ENCODE measurements around the gene SNX24. TPM values are rescaled to one million over a fixed set of nuclear protein-coding genes. Genes with fewer than 3 reads are reported as not detected.

The SNX24 gene
- total and polyA plus RNA-seq, 2 donors (not counting 1 experiment from before 2014, with no cell fraction given): 13.4 to 22.3 TPM

- no peaks in the 10 kb centered on the region for H3K79me2 ChIP-seq (ENCODE audit: control insufficient read depth, insufficient read depth, low read length)
- no peaks in the 10 kb centered on the region for H3K27me3 ChIP-seq (ENCODE audit: control insufficient read depth, insufficient read depth, low read length)
These were observed 17.8 kb downstream of the SNX24 start for GRCh38 chr5:122863240-122863639.

GRCh38 chr5:122863721-122864120 is 18.3 kb downstream of the SNX24 start:
- Histone ChIP-seq H4K20me1 (ENCODE audit: control insufficient read depth, extremely low read depth, insufficient read depth, low read length) (no peaks in the 10 kb centered on the region), H3K27me3 (ENCODE audit: control insufficient read depth, insufficient read depth, low read length) (no peaks in the 10 kb centered on the region), H3K9ac (ENCODE audit: insufficient read depth, low read length) (no peak overlapping the region), H3K4me2 (ENCODE audit: extremely low read depth, insufficient read depth, low read length) (no peak overlapping the region), H3K9me3 (ENCODE audit: control insufficient read depth, insufficient read depth, low read depth, low read length) (no peaks in the 10 kb centered on the region), H2AFZ (ENCODE audit: low read length) (no peak overlapping the region), H3K27ac (ENCODE audit: insufficient read depth, low read length) (no peak overlapping the region), H3K4me3 (replicated peaks in 1 of 4; ENCODE audit: control extremely low read depth in 1 of 4, insufficient read depth in 1 of 4, low read depth in 3 of 4, low read length in 4 of 4) (no peak overlapping the region), H3K4me1 (ENCODE audit: control insufficient read depth, extremely low read depth, insufficient read depth, low read length) (no peaks in the 10 kb centered on the region), H3K79me2 (ENCODE audit: control insufficient read depth, insufficient read depth, low read length) (no peaks in the 10 kb centered on the region), H3K36me3 (ENCODE audit: control insufficient read depth, insufficient read depth, low read length) (no peaks in the 10 kb centered on the region)
- no peak for DNase-seq (ENCODE audit: low read depth in 2 of 2)
- no peak for TF ChIP-seq CTCF (conservative IDR thresholded peaks at IDR 0.05 in 1 of 2, IDR thresholded peaks at IDR 0.05 in 1 of 2; ENCODE audit: low read depth in 1 of 2, low read length in 2 of 2)
- no peak for TF ChIP-seq EZH2 (IDR thresholded peaks at IDR 0.05; ENCODE audit: low read length, missing control alignments)

More at GRCh38 chr5:122863240-122863639, 17.8 kb downstream of the SNX24 start:
- Histone ChIP-seq H3K4me2 (ENCODE audit: extremely low read depth, insufficient read depth, low read length) (no peak overlapping the region), H3K27ac (ENCODE audit: insufficient read depth, low read length) (no peak overlapping the region), H3K4me3 (replicated peaks in 1 of 4; ENCODE audit: control extremely low read depth in 1 of 4, insufficient read depth in 1 of 4, low read depth in 3 of 4, low read length in 4 of 4) (no peak overlapping the region), H3K9me3 (ENCODE audit: control insufficient read depth, insufficient read depth, low read depth, low read length) (no peaks in the 10 kb centered on the region), H3K36me3 (ENCODE audit: control insufficient read depth, insufficient read depth, low read length) (no peaks in the 10 kb centered on the region), H3K9ac (ENCODE audit: insufficient read depth, low read length) (no peak overlapping the region), H2AFZ (ENCODE audit: low read length) (no peak overlapping the region), H4K20me1 (ENCODE audit: control insufficient read depth, extremely low read depth, insufficient read depth, low read length) (no peaks in the 10 kb centered on the region), H3K4me1 (ENCODE audit: control insufficient read depth, extremely low read depth, insufficient read depth, low read length) (no peaks in the 10 kb centered on the region)
- no peak for DNase-seq (ENCODE audit: low read depth in 2 of 2)
- TF ChIP-seq CTCF (conservative IDR thresholded peaks at IDR 0.05 in 1 of 2, IDR thresholded peaks at IDR 0.05 in 1 of 2; ENCODE audit: low read depth in 1 of 2, low read length in 2 of 2) (no peak), EZH2 (IDR thresholded peaks at IDR 0.05; ENCODE audit: low read length, missing control alignments) (no peak)

GRCh38 chr5:122864400-122864799 is 19.0 kb downstream of the SNX24 start:
- no peak overlapping the region for H3K4me3 ChIP-seq (replicated peaks in 1 of 4; ENCODE audit: control extremely low read depth in 1 of 4, insufficient read depth in 1 of 4, low read depth in 3 of 4, low read length in 4 of 4)
- H3K27ac ChIP-seq (ENCODE audit: insufficient read depth, low read length): no peak overlapping the region
- H3K79me2 ChIP-seq (ENCODE audit: control insufficient read depth, insufficient read depth, low read length): no peaks in the 10 kb centered on the region
- no peak overlapping the region for H3K9ac ChIP-seq (ENCODE audit: insufficient read depth, low read length)
- no peaks in the 10 kb centered on the region for H3K36me3 ChIP-seq (ENCODE audit: control insufficient read depth, insufficient read depth, low read length)
- H3K4me1 ChIP-seq (ENCODE audit: control insufficient read depth, extremely low read depth, insufficient read depth, low read length): no peaks in the 10 kb centered on the region
- no peak overlapping the region for H2AFZ ChIP-seq (ENCODE audit: low read length)
- no peaks in the 10 kb centered on the region for H3K9me3 ChIP-seq (ENCODE audit: control insufficient read depth, insufficient read depth, low read depth, low read length)
- DNase-seq (ENCODE audit: low read depth in 2 of 2): no peak
- H4K20me1 ChIP-seq (ENCODE audit: control insufficient read depth, extremely low read depth, insufficient read depth, low read length): no peaks in the 10 kb centered on the region
- H3K4me2 ChIP-seq (ENCODE audit: extremely low read depth, insufficient read depth, low read length): no peak overlapping the region
- no peaks in the 10 kb centered on the region for H3K27me3 ChIP-seq (ENCODE audit: control insufficient read depth, insufficient read depth, low read length)
- no peak for TF ChIP-seq CTCF (conservative IDR thresholded peaks at IDR 0.05 in 1 of 2, IDR thresholded peaks at IDR 0.05 in 1 of 2; ENCODE audit: low read depth in 1 of 2, low read length in 2 of 2)
- TF ChIP-seq EZH2 (IDR thresholded peaks at IDR 0.05; ENCODE audit: low read length, missing control alignments): no peak
